Body of pancreas (tissue), 4 donors: Measurements from ENCODE around the gene COL23A1.

Experiments
- POLR2A ChIP-seq, 3 donors: fragments of 450-650 bp; IDR thresholded peaks; one replicate each; pipeline ENCODE4 v1.6.1; 2016; ENCODE audit warnings: antibody characterized with exemption in 3 of 3, mild to moderate bottlenecking in 2 of 3
- TF ChIP-seq, protein P1 (sequence below), 7 experiments: fragments of 450-650 bp in 4 of 7; fragments of 200-600 bp in 3 of 7; sonication (generic) in 3 of 7; IDR thresholded peaks; one replicate each; pipeline ENCODE4 v1.5.1; 2016 to 2019; ENCODE audit warnings: antibody characterized with exemption in 7 of 7

DNA sequence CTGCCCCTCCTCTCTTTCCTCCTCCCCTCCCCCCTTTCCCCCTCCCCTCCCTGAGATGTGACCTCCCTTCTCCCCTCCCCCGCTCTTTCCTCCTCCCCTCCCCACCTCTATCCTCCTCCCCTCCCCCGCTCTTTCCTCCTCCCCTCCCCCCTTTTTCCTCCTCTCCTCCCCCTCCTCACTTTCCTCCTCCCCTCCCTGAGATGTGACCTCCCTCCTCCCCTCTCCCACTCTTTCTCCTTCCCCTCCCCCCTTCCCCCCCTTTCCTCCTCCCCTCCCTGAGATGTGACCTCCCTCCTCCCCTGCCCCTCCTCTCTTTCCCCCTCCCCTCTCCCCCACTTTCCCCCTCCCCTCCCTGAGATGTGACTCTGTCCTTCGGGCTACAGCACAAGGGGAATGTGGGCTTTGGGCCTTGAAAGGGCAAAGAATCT lies 169.8 kb downstream of the COL23A1 start:
- TF ChIP-seq POLR2A (IDR thresholded peaks at IDR 0.05): no peak
- TF ChIP-seq, protein P1, sequence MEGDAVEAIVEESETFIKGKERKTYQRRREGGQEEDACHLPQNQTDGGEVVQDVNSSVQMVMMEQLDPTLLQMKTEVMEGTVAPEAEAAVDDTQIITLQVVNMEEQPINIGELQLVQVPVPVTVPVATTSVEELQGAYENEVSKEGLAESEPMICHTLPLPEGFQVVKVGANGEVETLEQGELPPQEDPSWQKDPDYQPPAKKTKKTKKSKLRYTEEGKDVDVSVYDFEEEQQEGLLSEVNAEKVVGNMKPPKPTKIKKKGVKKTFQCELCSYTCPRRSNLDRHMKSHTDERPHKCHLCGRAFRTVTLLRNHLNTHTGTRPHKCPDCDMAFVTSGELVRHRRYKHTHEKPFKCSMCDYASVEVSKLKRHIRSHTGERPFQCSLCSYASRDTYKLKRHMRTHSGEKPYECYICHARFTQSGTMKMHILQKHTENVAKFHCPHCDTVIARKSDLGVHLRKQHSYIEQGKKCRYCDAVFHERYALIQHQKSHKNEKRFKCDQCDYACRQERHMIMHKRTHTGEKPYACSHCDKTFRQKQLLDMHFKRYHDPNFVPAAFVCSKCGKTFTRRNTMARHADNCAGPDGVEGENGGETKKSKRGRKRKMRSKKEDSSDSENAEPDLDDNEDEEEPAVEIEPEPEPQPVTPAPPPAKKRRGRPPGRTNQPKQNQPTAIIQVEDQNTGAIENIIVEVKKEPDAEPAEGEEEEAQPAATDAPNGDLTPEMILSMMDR (IDR thresholded peaks at IDR 0.05): no peak
